Hematopoietic multipotent progenitor cell treated with erythropoietin and hydrocortisone succinate and interleukin-3 and kit ligand, for 8 days (in vitro differentiated cells): ENCODE measurements around the gene BRI3.
A peak's percentile ranks its signal among the peaks of the same experiment; 100 is the strongest.

ENCODE experiments used
- DNase-seq: peaks from one replicate; pipeline ENCODE4 v3.0.0-alpha.2; 2015

BRI3 gene, protein sequence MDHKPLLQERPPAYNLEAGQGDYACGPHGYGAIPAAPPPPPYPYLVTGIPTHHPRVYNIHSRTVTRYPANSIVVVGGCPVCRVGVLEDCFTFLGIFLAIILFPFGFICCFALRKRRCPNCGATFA

DNA sequence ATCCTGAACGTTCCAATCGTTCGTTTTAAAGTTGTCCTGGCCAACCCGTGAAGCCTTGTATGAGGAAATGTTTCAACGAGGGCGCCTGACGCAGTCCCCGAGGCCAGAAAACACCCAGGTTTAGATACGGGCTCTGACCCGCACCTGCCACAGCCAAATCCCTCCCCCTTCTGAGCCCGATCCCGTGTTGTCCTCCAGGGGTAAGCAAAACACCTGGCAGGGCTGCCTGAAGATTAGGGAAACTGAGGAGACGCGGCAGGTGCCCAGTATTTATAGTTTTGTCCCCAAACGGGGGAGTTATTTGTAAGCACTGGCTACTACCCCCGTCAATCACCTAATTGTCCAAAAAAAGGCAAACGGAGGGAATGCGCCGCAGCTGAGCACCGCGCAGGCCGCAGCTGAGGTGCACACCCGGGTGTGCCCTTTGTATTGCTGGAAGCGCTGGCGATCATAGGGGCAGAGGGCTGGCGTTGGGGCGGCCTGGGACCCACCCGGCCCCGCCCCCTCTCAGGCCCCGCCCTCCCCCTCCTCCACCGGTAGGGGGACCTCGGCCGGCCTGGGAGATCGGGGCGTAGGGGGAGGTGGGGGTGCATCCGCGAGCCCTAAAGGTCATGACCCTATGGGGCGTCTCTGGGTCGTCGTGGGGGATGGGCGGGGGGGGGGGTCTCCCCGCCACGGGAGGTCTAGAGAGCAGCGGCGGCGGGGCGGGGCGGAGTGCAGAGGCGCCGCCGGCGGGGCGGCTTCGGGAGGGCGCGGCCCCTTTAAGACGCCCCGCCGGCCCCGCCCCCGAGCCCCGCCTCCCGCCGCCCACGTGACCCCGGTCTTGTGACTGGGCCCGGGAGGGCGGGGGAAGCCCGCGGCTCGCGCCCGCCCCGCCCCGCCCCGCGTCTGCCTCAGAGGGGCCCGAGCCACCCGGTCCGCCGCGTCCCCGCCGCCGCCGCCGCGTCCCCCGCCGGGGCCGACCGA, at the start of gene BRI3:
Gene BRI3 (plus strand): TSS at position 896 of the 966 bp plus-strand sequence. CDS start 110 bp downstream, outside the sequence.
- peak; percentile 87 for DNase-seq

DNA sequence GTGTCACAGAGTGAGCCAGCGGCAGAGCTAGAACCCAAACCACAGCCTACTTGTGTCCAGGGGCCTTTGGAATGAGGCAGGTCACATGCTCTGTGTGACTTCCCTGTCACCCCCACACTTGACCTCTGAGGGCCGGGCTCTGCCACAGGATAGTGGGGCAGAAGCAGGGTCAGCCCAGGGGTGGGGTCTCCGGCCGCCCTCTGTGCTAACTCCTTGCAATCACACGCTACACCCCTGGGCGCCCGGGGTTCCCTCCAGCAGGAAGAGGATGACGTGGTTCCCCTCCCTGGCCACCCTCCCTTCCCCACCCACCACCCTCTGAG, 49.3 kb upstream of the BRI3 start:
- DNase-seq: no peak

DNA sequence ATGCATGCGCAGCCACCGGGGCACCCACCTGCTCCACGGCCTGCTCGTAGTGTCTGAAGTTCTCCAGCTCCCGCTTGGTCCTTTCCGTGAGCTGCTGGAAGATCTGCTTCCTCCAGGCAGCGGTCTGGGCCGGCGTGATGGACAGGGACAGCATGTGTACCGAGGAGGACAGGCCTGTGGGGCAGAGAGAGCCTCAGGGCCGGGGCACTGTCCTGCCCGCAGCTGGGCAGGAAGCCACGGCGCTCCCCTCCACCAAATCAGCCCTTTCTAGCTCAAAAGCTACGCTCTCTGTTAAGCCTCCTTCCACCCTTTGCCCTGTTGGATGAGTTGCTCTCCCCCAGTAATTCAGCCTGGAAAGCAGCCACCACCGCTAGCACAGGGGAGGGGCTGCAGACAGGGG, 48.7 kb upstream of the BRI3 start:
- DNase-seq: no peak

DNA sequence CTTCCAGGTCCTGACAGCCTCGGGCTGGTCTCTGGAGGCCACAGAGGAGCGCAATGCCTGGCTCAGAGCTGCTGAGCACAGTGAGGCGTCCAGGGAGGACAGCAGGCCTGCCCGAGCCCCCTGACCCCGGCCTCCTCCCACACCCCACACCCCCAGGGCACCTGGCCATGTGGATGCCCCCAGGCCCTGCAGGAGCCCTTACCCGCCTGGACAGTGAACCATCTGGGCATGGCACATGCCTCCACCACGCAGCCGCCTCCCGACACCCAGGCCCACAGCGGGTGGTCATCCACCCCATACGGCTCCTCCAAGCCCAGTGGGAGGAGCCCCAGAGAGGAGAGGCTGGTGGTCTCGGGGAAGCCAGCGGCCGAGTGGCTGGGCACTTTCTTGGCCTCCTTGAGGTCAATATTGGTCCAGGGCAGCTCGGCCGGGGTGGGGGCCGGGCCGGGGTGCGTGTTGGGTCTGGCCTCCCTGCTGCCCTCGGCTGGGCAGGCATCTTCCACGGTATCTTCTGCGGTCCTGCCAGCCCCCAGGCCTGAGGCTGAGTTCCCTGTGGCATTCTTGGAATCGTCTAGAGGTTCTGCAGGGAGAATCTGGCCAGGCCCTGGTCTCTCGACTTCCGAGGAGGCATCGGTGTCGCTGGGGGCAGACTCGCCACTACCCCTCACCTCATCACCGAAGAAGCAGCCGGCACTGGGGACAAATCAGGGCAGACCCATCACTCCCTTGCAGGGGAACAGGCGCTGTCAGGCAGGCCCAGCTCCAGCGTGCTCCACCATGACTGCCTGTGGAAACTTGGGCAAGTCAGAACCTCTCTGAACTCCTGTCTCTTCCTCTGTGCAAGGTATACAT, 48.0 kb upstream of the BRI3 start:
- DNase-seq: no peak

DNA sequence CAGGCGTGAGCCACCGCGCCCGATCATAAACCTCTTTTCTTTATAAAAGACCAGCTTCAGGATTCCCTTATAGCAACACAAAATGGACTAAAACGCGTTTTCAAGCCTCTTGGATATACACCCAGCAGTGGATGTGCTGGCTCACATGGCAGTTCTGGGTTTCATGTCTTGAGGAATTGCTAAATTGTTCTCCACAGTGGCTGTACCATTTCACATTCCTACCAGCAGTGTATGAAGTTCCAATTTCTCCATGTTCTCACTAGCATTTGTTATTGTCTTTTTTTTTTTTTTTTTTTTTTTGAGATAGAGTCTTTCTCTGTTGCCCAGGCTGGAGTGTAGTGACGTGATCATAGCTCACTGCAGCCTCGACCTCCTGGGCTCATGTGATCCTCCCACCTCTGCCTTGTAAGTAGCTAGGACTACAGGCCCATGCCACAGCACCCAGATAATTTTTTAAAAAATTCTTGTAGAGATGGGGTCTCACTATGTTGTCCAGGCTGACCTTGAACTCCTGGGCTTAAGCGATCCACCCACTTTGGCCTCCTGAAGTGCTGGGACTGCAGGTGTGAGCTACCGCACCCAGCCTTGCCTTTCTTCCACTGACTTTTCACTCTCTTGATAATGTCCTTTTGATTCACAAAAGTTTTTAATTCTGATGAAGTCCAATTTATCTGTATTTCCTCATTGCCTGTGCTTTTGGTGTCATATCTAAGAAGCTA, 46.9 kb upstream of the BRI3 start:
- no peak for DNase-seq

DNA sequence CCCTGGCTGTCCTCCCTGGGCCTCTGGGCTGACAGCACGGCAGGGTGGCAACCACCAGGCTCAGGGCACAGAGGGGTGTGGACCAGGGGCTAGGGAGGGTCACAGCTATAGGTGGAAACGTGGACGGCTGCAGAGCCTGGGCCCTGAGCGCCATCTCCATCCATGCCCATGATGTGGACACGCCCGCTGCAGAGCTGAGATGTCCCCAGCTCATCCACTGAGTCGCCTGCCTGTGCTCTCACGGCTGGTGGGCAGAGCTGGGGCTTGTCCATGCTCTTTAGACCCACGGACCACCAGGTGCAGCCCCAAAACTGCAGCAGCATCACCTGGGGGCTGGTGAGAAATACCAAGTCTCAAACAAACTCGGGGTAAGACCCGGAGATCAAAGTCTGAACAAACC, 45.6 kb upstream of the BRI3 start:
- DNase-seq: no peak

DNA sequence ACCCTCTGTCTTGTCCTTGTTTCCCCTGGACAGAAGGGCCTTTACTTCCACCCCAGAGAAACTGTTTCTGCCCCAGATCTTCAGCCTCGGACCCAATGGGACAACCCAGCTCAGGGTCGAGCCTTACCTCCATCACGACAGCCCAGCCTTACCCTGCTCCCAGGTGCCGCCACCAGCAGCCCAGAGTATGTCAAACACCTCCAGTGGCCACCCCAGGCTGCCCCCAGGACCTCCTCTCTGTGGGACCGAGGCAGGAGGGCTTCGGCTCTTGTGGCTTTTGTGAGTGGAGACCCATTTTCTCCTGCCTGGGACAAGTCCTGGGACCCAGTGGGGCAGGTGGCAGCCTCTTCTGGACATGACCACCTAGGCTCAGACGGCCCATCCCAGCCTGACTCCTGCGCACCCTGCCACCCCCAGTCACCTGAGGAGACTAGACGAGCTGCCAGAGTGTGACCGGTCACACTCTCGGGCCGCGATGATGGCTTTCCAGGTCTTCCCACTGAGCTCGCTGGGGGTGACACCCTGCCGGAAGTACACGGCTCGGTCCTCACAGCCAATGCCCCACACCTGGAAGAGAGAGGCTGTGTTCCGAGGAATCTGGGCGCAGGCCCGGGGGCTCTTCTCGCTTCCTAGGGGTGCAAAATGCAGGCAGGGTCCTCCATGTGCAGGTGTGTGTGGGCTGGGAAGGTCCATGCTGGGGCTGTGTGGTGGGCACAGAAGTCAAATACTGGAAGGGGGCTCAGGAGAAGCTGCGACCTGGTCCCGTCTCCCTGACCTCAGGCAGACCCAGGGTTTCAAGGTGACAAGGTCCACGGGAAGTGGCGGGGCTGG, 44.9 kb upstream of the BRI3 start:
- no peak for DNase-seq

DNA sequence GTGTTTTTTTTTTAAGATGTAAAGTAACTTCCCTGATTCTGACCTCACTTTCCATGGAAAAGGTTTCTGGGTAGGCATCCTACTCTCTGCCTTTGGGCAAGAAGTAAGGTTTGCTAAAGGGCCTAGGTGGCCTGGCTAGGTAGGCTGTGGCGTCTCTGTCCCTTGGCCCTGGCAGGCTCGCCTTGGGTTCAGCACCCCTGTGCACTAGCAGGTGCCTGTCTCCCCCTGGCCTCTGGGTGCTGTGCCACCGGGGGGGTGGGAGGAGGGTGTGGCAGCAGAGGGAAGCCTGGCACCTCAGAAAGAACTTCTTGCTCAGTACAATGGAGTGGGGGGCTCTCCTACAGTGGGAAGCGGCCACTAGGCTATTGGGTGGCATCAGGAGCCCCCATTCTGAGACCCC, 43.4 kb upstream of the BRI3 start:
- no peak for DNase-seq

DNA sequence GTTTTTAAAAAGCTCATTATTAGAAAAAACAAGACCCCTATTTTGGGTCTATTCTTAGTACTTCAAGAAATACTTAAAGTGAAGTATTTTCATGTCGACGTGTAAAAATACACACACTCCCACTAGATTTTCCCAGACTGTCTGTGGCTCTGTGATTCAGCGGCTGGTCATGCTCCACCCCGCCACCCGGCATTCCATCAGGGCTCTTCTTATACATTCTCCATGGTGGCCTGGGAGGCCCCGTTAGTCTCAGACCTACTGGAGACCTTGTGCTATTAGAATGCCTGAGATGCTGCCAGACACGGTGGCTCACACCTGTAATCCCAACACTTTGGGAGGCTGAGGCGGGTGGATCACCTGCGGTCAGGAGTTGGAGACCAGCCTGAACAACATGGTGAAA, 42.5 kb upstream of the BRI3 start:
- DNase-seq: no peak

DNA sequence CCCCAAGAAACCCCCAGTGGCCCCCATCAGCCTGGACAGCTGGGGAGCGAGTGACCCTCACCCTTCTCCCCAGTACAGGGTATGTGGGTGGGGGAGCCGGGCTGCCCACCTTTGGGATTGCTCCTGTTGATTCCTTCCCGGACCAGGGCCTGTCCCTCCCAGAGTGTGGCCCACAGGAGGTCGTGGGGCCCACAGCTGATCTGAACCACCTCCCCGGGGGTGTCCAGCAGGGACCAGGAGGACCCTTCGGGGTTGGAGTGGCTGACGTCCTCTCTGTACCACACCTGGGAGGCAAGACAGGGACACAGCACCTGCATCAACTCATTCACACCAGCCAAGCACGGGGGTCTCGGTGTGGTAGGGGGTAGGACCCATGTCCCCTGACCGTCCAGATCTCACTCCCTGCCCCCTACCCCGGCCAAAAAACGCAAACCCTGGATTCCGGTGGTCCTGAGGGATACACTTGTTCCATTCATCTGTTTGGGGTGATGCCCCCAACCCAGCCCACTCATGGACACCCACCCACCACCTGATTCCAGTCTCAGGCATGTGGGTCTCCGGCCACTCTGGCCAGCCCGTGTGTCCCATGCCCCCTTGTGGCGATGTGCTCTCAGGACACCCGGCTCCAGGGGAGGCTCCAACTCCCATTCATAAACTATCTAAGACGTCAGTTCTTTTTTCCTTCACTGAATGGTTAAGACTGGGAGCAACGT, 40.4 kb upstream of the BRI3 start:
- peak; percentile 32 for DNase-seq

DNA sequence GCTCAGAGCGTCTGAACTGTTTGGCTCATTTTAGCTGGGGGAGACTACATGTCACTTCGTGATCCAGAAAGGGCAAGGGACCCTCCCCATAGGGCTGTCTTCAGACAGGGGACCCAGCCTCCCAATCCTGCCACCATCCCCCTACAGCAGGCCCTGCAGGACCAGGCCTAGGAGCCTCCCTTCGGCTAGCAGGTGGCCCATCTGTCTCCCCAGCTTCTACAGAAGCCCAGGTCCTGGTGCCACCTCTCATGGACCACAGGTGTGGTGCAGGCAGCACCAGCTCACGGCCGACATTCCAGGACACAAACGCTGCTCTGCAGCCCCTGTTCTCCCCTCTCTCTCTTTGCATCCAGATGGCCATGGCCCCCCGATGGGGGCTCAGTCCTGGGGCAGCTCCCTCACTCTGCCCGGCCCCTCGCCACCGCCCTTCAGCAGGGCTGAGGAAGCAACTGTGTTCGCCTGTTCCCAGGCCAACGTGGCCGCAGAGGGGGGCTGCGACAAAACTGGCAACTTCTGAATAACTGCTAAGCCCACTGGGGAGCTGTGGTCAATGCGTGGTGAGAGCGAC, 39.7 kb upstream of the BRI3 start:
- no peak for DNase-seq

DNA sequence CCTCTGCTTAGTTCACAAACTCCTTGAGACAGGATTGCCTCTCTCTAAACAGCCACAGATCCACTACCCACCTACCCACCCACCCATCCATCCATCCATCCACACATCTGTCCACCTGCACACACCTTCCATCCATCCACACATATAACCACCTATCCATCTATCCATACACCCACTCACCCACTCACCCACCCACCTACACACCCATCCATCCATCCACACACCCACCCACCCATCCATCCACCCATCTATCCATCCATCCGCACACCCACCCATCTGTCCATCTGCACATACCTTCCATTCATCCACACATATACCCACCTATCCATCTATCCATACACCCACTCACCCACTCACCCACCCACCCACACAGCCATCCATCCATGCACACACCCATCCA, 39.1 kb upstream of the BRI3 start:
- no peak for DNase-seq

DNA sequence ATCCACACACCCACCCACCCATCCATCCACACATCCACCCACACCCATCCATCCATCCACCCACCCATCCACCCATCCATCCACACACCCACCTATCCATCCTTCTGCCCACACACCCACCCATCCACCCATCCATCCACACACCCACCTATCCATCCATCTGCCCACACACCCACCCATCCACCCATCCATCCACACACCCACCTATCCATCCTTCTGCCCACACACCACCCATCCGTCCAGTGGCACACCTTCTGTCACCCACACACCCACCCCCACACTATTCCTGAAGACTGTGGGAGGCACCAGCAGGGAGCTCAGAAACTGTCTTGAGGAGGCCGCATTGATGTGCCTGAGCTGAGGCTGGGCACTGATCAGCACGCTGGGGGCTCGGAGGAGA, 38.6 kb upstream of the BRI3 start:
- DNase-seq: no peak

DNA sequence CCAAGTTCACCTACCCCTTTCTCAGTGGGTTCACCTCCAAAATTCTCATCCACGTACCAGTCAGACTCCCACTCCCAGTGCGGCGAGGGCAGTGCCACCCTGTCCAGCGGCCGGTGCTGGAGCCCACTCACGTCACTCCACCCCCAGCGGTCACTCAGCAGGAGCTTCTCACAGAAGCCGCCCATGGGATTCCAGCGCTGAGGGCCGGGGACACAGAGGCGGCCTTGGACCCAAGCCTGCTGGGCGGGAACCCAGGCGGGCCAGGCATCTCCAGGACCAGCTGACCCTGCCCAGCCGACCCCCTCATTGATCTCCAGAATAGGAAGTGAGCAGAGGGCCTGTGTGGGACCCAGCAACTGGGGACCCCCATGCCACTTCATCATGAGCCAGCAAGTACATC, 36.6 kb upstream of the BRI3 start:
- DNase-seq: no peak

DNA sequence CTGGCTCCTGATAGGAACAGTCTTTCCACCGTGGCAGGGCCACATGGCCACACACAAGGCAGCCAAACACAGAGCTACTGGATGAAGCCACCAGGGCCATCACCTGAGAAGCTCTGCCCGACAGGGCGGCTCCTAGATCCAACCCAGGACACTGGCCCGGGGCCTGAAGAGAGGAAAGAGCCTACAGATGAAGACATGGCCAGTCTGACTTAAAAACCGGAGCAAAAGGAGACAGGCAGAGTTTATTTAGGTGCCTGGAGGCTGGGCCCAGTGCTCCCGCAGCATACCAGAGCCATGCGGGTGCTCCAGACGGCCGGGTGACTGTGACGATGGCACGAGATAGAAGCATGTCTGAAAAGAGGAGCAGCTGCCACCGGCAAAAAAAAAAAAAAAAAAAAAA, 33.3 kb upstream of the BRI3 start:
- DNase-seq: no peak

DNA sequence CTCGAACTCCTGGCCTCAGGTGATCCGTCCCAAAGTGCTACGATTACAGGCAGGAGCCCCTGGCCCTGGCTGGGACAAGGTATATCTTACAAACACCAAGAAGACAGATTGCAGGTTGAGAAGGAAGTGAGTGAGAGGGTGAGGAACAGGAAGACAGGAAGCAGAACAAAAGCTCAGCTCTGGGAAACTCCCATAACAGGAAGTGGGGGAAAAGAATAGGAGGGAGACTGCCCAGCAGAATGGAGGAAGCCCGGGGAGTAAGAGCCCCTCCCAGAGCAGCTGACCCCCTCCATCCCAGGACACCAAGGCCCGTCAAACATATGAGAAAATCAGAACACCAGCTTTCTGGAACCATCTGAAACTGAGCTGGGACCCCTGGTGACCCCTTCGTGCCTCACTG, 32.4 kb upstream of the BRI3 start:
- DNase-seq: no peak

DNA sequence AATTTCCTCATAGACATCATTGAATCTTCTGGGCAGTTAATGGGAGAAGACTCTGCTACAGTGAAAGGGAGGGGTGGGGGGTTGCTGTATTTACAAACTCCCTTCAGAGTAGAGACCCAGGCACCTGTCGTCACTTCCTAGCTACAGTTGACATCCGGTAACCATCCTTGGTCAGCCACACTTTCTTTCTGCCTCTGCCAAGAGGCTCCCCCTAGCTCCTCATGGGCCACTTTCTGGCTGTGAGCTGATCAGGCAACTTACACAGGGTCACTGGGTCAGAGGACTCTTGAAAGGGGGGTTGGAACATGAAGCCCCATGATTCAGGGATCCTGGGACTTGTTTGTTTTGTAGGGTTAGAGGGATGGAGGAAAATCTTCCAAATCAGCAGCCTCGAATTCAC, 30.7 kb upstream of the BRI3 start:
- DNase-seq: no peak

DNA sequence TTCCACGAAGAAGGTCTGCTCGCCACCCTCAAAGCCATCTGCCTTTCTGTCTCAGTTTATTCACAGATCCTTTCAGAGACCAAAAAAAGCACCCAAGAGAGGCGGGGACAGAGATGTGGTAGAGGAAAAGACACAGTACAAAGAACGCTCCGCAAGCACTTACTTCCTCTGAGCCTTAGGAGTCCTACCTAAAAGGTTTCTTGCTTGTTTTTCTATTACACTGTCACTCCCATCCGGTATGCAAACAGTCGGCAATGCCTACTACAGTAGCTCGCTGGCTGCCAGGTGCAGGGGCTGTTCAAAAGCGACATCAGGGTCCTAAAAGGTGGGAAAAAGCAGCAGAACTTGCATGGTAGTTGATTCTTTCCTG, 30.3 kb upstream of the BRI3 start:
- DNase-seq: no peak

DNA sequence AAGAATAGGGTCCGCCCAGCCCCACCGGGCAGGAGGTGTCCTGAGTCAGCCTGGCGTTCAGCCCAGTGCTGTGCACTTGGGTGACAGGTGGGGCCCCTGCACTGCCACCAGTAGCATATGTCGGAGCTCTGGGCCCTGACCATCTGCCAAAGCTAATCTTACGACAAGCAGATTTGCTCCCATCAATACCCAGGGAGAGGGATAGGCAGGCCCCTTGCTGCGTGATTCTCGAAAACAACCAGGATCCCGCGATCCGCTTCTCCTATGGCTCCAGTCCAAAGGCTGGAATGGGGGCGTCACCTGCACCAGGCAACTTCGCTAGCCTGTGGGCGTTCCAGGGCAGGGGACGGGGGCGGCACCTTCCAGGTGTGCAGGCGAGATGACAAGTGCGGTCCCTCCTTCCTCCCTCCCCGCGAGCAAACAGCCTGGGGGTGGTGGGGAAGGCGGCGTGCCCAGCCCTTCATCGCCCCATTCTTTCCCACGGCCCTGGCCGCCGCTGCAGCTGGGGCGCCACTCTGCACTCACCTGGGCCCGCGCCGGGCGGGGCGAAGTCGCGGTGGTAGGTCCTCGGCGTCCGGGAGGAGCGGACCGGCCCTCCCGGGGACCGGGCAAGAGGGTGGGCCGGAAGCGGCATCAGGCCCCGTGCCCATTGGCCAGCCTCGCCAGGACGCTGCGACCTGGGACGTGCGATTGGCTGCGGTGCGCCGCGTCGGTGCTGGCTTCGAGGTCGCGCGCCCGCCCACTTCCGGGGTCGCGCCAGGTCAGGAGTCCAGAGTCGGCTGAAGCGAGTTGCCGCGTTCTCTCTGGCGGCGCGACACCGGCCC, 29.7 kb upstream of the BRI3 start, which contains the start of gene TECPR1:
Gene TECPR1 (minus strand): TSS at position 632 of the 824 bp plus-strand sequence. CDS start 6,086 bp downstream, outside the sequence.
- peak; percentile 89 for DNase-seq

DNA sequence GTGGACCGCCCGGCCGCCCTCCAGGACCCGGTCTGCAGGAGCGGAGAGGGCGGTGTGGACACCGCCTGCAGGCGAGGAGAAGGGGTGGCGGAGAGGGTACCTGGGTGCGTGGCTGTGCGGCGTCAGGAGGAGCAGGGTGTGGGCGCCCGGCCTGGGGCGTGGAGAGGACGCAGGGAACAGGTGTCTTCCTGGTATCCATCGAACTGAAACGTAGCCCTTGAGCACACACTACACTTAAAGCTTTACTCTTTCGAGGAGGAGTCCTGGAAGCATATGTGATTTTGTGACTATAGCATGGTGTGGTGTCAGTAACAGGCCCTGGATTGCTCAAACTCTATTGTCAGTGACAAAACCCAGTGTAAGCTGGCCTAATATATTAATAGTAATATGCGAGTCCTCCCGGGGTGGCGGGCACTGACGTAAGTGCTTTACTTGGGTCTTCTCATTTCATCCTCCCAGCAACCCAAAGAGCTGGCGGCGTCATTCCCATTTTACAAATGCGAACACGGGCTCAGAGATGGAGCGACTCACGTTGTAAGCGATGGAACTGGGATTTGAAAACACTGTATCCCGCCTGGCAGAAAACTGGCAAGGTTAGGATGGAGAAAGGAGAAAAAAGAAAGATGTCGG, 28.9 kb upstream of the BRI3 start:
- no peak for DNase-seq
